WTC11 (cell line): Measurements from ENCODE around the gene MAPKAP1. TPM values are rescaled to one million over a fixed set of nuclear protein-coding genes. Genes with fewer than 3 reads are reported as not detected.

ENCODE experiments used
- ATAC-seq: fragments of 200-7000 bp; cut with Tn5 transposase; 2 replicates; pipeline ENCODE4 v1.10.0; 2021; ENCODE audit warnings: mild to moderate bottlenecking, moderate library complexity
- CTCF ChIA-PET: fragments of 300-600 bp; sonication (Branson Sonifier 250); formaldehyde crosslinking; loops from one replicate; lab custom pipeline; 2021; ENCODE audit warnings: antibody characterized with exemption; lab: Charles Lee
- POLR2A ChIA-PET: fragments of 350-600 bp; sonication (Branson Sonifier 250); formaldehyde crosslinking; loops from one replicate; lab custom pipeline; 2021; ENCODE audit warnings: antibody characterized with exemption; lab: Charles Lee
- DNase-seq: peaks from one replicate; pipeline ENCODE4 v3.0.0; 2021; ENCODE audit warnings: low spot score
- H3K27ac Mint-ChIP-seq: 2 replicates; pipeline ENCODE4 v1.8.0; 2021; ENCODE audit warnings: mixed read lengths
- H3K27me3 Mint-ChIP-seq: 2 replicates; pipeline ENCODE4 v1.8.0; 2021; ENCODE audit warnings: low read depth, mild to moderate bottlenecking, moderate library complexity, mixed read lengths
- H3K36me3 Mint-ChIP-seq: 2 replicates; pipeline ENCODE4 v1.8.0; 2021; ENCODE audit warnings: mixed read lengths
- H3K4me1 Mint-ChIP-seq: 2 replicates; pipeline ENCODE4 v1.8.0; 2022; ENCODE audit warnings: mixed read lengths
- H3K4me3 Mint-ChIP-seq: 2 replicates; pipeline ENCODE4 v1.8.0; 2021; ENCODE audit warnings: mild to moderate bottlenecking, moderate library complexity, mixed read lengths
- H3K9me3 Mint-ChIP-seq: 2 replicates; pipeline ENCODE4 v1.8.0; 2021; ENCODE audit warnings: mixed read lengths
- ARID4B ChIP-seq: sonication (generic); formaldehyde crosslinking; IDR thresholded peaks from 2 replicates; pipeline ENCODE4 v1.8.0; 2023; ENCODE audit warnings: missing genetic modification reagents, mild to moderate bottlenecking, borderline replicate concordance
- ATF1 ChIP-seq: sonication (generic); formaldehyde crosslinking; IDR thresholded peaks from 2 replicates; pipeline ENCODE4 v1.8.1; 2023; ENCODE audit warnings: mild to moderate bottlenecking, moderate library complexity, missing genetic modification reagents
- CREB1 ChIP-seq: sonication (generic); formaldehyde crosslinking; IDR thresholded peaks from 2 replicates; pipeline ENCODE4 v1.8.0; 2023; ENCODE audit warnings: mild to moderate bottlenecking, missing genetic modification reagents
- E2F1 ChIP-seq: sonication (generic); formaldehyde crosslinking; IDR thresholded peaks from 2 replicates; pipeline ENCODE4 v1.8.0; 2022; ENCODE audit warnings: mild to moderate bottlenecking, missing genetic modification reagents
- ELF4 ChIP-seq: sonication (generic); formaldehyde crosslinking; IDR thresholded peaks from 2 replicates; pipeline ENCODE4 v1.8.1; 2022; ENCODE audit warnings: low read depth, mild to moderate bottlenecking, moderate library complexity, missing genetic modification reagents
- ESRRA ChIP-seq: sonication (generic); formaldehyde crosslinking; IDR thresholded peaks from 2 replicates; pipeline ENCODE4 v1.8.1; 2022; ENCODE audit warnings: mild to moderate bottlenecking, missing genetic modification reagents, borderline replicate concordance
- NFATC4 ChIP-seq: fragments of 250-450 bp; sonication (Bioruptor Pico); IDR thresholded peaks from 2 replicates; pipeline ENCODE4 v1.9.0; 2021; ENCODE audit warnings: mild to moderate bottlenecking
- NFYB ChIP-seq: sonication (generic); formaldehyde crosslinking; conservative IDR thresholded peaks from 2 replicates; pipeline ENCODE4 v1.8.0; 2022; ENCODE audit warnings: low read depth, missing genetic modification reagents
- NR1H2 ChIP-seq: sonication (generic); formaldehyde crosslinking; IDR thresholded peaks from 2 replicates; pipeline ENCODE4 v1.9.0; 2021; ENCODE audit warnings: mild to moderate bottlenecking, moderate library complexity, missing genetic modification reagents
- NR3C1 ChIP-seq: sonication (generic); formaldehyde crosslinking; conservative IDR thresholded peaks from 2 replicates; pipeline ENCODE4 v1.8.1; 2023; ENCODE audit warnings: low read depth, mild to moderate bottlenecking, missing genetic modification reagents
- SMAD3 ChIP-seq: sonication (generic); formaldehyde crosslinking; IDR thresholded peaks from 2 replicates; pipeline ENCODE4 v1.8.0; 2022; ENCODE audit warnings: missing genetic modification reagents, mild to moderate bottlenecking, borderline replicate concordance
- SMAD4 ChIP-seq: sonication (generic); formaldehyde crosslinking; IDR thresholded peaks from 2 replicates; pipeline ENCODE4 v1.8.0; 2022; ENCODE audit warnings: mild to moderate bottlenecking, missing genetic modification reagents
- SP1 ChIP-seq: sonication (generic); formaldehyde crosslinking; conservative IDR thresholded peaks from 2 replicates; pipeline ENCODE4 v1.8.1; 2022; ENCODE audit warnings: missing genetic modification reagents
- TEAD1 ChIP-seq: sonication (generic); formaldehyde crosslinking; IDR thresholded peaks from 2 replicates; pipeline ENCODE4 v1.8.0; 2022; ENCODE audit warnings: mild to moderate bottlenecking, missing genetic modification reagents
- TP53 ChIP-seq: sonication (generic); formaldehyde crosslinking; IDR thresholded peaks from 2 replicates; pipeline ENCODE4 v1.8.1; 2023; ENCODE audit warnings: mild to moderate bottlenecking, missing genetic modification reagents
- ZNF121 ChIP-seq: sonication (generic); formaldehyde crosslinking; IDR thresholded peaks from 2 replicates; pipeline ENCODE4 v1.8.0; 2023; ENCODE audit warnings: missing genetic modification reagents
- ZNF138 ChIP-seq: sonication (generic); formaldehyde crosslinking; conservative IDR thresholded peaks from 2 replicates; pipeline ENCODE4 v1.8.1; 2022; ENCODE audit warnings: mild to moderate bottlenecking, moderate library complexity, missing genetic modification reagents
- ZNF219 ChIP-seq: sonication (generic); formaldehyde crosslinking; IDR thresholded peaks from 2 replicates; pipeline ENCODE4 v1.8.0; 2023; ENCODE audit warnings: missing genetic modification reagents, mild to moderate bottlenecking, borderline replicate concordance
- ZNF263 ChIP-seq: sonication (generic); formaldehyde crosslinking; IDR thresholded peaks from 2 replicates; pipeline ENCODE4 v1.8.1; 2022; ENCODE audit warnings: low read depth, mild to moderate bottlenecking, moderate library complexity, missing genetic modification reagents
- ZNF317 ChIP-seq: sonication (generic); formaldehyde crosslinking; IDR thresholded peaks from 2 replicates; pipeline ENCODE4 v1.8.1; 2023; ENCODE audit warnings: low read depth, mild to moderate bottlenecking, moderate library complexity, missing genetic modification reagents, borderline replicate concordance
- ZNF423 ChIP-seq: fragments of 250-450 bp; sonication (Bioruptor Pico); IDR thresholded peaks from 2 replicates; pipeline ENCODE4 v2.1.2; 2022; ENCODE audit warnings: mild to moderate bottlenecking, moderate library complexity
- total RNA-seq: library from RNA; stranded (reverse); gene quantifications from 3 replicates; pipeline ENCODE4 v1.2.3, GENCODE V29; 2021
- TF ChIP-seq, protein P1 (sequence below): fragments of 250-450 bp; sonication (Bioruptor Pico); IDR thresholded peaks from 2 replicates; pipeline ENCODE4 v1.9.0; 2021; ENCODE audit warnings: moderate library complexity, mild to moderate bottlenecking, inconsistent platforms, borderline replicate concordance
- TF ChIP-seq, protein P2 (sequence below): sonication (generic); formaldehyde crosslinking; IDR thresholded peaks from 2 replicates; pipeline ENCODE4 v1.8.0; 2022; ENCODE audit warnings: missing genetic modification reagents
- TF ChIP-seq, protein P3 (sequence below): sonication (generic); formaldehyde crosslinking; IDR thresholded peaks from 2 replicates; pipeline ENCODE4 v1.8.1; 2023; ENCODE audit warnings: mild to moderate bottlenecking, missing genetic modification reagents, borderline replicate concordance

MAPKAP1 gene
- total RNA-seq, 1 experiment from 2014 or later = 111 TPM

DNA sequence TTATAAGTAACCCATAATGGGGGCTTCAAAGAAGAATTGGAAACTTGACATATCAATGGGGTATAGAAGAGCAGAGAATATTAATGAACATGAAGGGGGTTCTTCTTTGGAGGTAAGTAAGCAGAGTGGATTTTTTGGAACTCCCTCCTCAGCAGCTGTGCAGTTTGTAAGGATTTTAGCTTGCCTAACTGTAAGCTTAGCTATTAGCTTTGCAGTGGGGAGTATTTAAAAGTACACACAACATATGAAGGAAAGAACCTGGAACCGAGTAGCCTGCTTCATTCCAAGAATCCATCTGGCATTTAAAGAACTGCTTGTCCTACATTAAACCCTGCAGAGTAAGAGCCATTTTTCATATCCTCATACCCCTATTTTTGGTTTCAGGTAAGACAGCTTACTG, 38.0 kb upstream of the MAPKAP1 start:
- Mint-ChIP-seq H3K36me3 (peaks cover 8% of the 10 kb centered on the region), H3K27ac (no peak overlapping the region), H3K4me3 (peak overlapping the region; percentile 79; the same call in 1 of the 2 replicates)
- ATAC-seq (no peak), DNase-seq (no peak)
- ChIA-PET POLR2A (no interaction called here), CTCF (interaction anchor here (0.8 to 1.8 kb wide), 2 partner anchors 9 to 337 kb away, joined by 3 to 7 read pairs; no protein-coding TSS in a partner anchor)
- no peak for TF ChIP-seq ESRRA (CRISPR knock-in tag)
- TF ChIP-seq SMAD4 = no peak
- TF ChIP-seq, protein P1, sequence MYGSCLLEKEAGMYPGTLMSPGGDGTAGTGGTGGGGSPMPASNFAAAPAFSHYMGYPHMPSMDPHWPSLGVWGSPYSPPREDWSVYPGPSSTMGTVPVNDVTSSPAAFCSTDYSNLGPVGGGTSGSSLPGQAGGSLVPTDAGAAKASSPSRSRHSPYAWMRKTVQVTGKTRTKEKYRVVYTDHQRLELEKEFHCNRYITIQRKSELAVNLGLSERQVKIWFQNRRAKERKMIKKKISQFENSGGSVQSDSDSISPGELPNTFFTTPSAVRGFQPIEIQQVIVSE (CRISPR knock-in tag) = no peak
- no peak for TF ChIP-seq TP53 (CRISPR knock-in tag)
- no peak for TF ChIP-seq ZNF263 (CRISPR knock-in tag)
- TF ChIP-seq ZNF121 (CRISPR knock-in tag) = no peak
- TF ChIP-seq NFYB = no peak
- TF ChIP-seq SMAD3 (CRISPR knock-in tag) = no peak
- TF ChIP-seq NR3C1 = no peak
- TF ChIP-seq ELF4 (CRISPR knock-in tag) = no peak
- TF ChIP-seq, protein P2, sequence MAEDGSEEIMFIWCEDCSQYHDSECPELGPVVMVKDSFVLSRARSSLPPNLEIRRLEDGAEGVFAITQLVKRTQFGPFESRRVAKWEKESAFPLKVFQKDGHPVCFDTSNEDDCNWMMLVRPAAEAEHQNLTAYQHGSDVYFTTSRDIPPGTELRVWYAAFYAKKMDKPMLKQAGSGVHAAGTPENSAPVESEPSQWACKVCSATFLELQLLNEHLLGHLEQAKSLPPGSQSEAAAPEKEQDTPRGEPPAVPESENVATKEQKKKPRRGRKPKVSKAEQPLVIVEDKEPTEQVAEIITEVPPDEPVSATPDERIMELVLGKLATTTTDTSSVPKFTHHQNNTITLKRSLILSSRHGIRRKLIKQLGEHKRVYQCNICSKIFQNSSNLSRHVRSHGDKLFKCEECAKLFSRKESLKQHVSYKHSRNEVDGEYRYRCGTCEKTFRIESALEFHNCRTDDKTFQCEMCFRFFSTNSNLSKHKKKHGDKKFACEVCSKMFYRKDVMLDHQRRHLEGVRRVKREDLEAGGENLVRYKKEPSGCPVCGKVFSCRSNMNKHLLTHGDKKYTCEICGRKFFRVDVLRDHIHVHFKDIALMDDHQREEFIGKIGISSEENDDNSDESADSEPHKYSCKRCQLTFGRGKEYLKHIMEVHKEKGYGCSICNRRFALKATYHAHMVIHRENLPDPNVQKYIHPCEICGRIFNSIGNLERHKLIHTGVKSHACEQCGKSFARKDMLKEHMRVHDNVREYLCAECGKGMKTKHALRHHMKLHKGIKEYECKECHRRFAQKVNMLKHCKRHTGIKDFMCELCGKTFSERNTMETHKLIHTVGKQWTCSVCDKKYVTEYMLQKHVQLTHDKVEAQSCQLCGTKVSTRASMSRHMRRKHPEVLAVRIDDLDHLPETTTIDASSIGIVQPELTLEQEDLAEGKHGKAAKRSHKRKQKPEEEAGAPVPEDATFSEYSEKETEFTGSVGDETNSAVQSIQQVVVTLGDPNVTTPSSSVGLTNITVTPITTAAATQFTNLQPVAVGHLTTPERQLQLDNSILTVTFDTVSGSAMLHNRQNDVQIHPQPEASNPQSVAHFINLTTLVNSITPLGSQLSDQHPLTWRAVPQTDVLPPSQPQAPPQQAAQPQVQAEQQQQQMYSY (CRISPR knock-in tag) = no peak
- TF ChIP-seq ATF1 (CRISPR knock-in tag) = no peak
- TF ChIP-seq, all 79 proteins: peak for 0
- Mint-ChIP-seq H3K9me3 (no peaks in the 10 kb centered on the region), H3K27me3 (peaks cover 23% of the 10 kb centered on the region), H3K4me1 (peaks cover 26% of the 10 kb centered on the region)

- Mint-ChIP-seq H3K4me3 (no peak overlapping the region), H3K27ac (no peak overlapping the region), H3K9me3 (no peaks in the 10 kb centered on the region), H3K4me1 (peaks cover 22% of the 10 kb centered on the region), H3K27me3 (peaks cover 23% of the 10 kb centered on the region), H3K36me3 (peaks cover 8% of the 10 kb centered on the region)
- POLR2A ChIA-PET = no interaction called here
- CTCF ChIA-PET = no interaction called here
- DNase-seq (no peak), ATAC-seq (no peak)
- TF ChIP-seq NR3C1 = no peak
- TF ChIP-seq, protein P3, sequence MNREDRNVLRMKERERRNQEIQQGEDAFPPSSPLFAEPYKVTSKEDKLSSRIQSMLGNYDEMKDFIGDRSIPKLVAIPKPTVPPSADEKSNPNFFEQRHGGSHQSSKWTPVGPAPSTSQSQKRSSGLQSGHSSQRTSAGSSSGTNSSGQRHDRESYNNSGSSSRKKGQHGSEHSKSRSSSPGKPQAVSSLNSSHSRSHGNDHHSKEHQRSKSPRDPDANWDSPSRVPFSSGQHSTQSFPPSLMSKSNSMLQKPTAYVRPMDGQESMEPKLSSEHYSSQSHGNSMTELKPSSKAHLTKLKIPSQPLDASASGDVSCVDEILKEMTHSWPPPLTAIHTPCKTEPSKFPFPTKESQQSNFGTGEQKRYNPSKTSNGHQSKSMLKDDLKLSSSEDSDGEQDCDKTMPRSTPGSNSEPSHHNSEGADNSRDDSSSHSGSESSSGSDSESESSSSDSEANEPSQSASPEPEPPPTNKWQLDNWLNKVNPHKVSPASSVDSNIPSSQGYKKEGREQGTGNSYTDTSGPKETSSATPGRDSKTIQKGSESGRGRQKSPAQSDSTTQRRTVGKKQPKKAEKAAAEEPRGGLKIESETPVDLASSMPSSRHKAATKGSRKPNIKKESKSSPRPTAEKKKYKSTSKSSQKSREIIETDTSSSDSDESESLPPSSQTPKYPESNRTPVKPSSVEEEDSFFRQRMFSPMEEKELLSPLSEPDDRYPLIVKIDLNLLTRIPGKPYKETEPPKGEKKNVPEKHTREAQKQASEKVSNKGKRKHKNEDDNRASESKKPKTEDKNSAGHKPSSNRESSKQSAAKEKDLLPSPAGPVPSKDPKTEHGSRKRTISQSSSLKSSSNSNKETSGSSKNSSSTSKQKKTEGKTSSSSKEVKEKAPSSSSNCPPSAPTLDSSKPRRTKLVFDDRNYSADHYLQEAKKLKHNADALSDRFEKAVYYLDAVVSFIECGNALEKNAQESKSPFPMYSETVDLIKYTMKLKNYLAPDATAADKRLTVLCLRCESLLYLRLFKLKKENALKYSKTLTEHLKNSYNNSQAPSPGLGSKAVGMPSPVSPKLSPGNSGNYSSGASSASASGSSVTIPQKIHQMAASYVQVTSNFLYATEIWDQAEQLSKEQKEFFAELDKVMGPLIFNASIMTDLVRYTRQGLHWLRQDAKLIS (CRISPR knock-in tag) = no peak
- no peak for TF ChIP-seq CREB1
- no peak for TF ChIP-seq E2F1 (CRISPR knock-in tag)
- no peak for TF ChIP-seq TEAD1
- TF ChIP-seq NR1H2 (CRISPR knock-in tag) = no peak
- no peak for TF ChIP-seq ZNF317 (CRISPR knock-in tag)
- no peak for TF ChIP-seq ARID4B
- no peak for TF ChIP-seq ZNF138 (CRISPR knock-in tag)
- TF ChIP-seq ZNF423 = no peak
- TF ChIP-seq ATF1 (CRISPR knock-in tag) = no peak
- no peak for TF ChIP-seq NFATC4 (CRISPR knock-in tag)
- no peak for TF ChIP-seq SP1
- TF ChIP-seq ZNF219 (CRISPR knock-in tag) = no peak
Measured at GRCh38 chr9:125744616-125745015, 37.6 kb upstream of the MAPKAP1 start.
